GM21576 (cell line): ENCODE data around the gene NANP.
"Not testable (repeated sequence)": the region's sequence is repeated elsewhere in the genome, so short reads cannot be mapped to it uniquely, and the experiment has no call there.

Experiments
- ATAC-seq: cut with Tn5 transposase; IDR thresholded peaks from one replicate; pipeline ENCODE4 v1.9.1; 2021; ENCODE audit warnings: mild to moderate bottlenecking, moderate library complexity; ENCODE audit not compliant: unreplicated experiment

The NANP gene, protein sequence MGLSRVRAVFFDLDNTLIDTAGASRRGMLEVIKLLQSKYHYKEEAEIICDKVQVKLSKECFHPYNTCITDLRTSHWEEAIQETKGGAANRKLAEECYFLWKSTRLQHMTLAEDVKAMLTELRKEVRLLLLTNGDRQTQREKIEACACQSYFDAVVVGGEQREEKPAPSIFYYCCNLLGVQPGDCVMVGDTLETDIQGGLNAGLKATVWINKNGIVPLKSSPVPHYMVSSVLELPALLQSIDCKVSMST

DNA sequence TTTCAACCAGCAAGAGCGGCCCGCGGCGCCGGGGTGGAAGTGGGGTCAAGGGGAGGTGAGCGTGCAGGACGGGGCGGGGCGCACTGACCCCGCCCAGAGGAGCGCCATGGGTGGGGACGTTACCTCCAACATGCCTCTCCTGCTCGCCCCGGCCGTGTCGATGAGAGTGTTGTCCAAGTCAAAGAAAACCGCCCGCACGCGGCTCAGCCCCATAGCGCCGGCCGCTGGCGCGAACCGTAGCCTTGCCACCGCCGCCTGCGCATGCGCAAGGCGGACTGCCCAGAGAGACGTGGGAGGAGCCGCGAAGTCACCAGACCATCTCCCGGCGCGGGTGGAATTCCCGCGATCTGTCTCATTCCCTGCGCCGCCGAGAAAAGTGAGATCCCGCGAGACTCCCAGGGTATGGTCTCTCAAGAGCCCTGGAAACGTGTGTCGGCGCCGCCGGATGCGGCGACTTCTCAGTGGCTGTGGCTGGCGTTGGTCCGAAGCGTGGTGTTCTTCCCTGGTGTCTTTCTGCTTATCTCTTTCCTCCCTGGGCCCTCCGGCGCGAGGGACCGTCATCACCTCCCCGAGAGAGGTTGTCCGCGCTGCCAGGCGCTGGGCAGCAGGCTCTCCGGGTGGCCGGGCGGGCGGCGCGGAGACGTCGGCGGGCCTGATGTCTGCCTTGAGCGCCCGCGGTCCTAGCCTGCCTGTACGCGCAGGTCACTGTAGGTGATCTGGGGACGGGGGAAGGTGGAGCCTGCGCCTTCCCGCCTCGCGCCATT, at the start of gene NANP:
TSS of gene NANP (minus strand) at position 279 of the 764 bp plus-strand sequence. CDS start at position 213, 66 bp downstream.
- peak; percentile 78 for ATAC-seq

DNA sequence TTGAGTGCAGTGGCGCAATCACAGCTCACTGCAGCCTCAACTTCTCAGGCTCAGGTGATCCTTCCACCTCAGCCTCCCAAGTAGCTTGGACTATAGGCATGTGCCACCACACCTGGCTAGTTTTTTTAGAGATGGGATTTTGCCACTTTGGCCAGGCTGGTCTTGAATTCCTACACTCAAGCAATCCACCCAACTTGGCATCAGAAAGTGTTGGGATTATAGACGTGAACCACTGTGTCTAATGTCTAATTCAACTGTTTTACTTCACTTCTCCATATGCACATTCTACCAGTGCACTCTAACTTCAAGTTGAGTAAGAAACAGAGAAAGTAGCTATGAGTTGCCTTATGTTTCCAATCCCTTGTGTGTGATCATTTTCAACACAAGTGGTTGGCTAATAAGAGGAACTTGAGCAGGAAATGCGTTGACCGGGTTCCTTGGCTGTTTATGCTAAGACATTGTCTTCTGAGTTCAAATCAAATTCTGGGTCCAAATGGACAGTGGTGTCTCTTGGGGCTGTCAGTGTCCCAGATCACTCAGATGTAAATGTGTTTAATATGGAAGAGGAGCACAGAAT, 48.9 kb upstream of the NANP start:
- no peak for ATAC-seq

DNA sequence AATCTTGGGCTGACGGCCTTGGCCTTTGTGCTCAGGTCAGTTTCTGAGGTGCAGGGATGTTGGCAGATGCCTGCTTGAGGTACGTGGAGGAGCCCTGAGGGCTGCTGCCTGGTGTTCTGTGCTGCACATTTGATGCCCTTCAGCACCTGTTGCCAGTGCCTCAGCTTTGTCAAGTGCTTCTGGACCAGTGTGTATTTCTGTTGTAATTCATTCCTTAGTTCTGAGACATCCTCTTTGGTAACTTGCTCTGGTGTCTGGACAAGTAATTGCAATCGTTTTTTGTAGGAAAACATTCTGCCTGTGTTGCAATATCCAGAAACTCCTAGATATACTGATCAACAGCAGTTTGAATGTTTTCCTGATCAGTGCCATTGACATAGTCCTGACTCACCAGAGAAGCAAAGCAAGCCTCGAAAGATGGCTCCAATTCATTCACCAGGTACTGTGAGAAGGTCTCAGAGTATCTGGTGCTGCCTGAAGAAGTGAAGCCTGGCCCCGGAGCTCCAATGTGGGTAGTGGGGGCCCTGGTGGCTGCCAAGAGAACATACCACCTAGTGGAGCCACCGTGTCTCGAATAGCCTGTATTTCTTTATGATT, 46.1 kb upstream of the NANP start:
- ATAC-seq = no peak

DNA sequence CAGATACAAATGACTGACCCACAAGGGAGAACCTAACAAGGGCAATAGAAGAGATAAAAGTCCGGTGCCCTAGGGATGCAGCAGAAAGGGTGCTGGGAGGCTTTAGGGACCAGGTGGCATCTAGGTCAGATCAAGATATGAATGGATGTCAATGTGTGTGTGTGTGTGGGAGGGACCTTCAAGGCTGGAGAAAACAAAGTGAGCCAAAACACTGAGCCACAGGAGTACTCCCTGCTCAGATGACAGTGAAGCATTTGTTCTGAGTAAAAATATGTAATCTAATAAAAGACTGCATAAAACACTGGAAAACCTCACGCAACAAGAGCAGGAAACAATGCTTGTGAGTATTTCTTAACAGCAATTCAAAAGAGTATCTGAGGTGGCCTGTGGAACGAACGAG, 44.6 kb upstream of the NANP start:
- ATAC-seq = no peak

DNA sequence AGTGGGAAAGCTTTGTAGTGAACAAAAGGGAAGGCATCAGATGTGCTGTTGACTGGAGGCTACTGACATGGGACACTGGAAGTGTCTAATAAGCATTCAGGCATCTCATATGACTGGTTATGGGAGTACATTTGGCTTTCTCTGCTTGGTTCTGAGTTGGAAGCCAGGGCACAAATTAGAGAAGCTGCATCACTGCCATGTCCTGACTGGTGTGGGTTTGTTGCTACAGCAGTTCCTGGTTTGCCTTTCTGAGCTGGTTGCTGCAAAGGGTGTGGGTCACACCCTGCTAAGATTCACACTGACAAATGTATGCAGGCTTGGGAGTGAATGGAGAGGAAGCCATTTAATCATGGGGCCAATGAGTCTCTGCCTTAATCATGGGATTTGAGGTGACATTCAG, 36.2 kb upstream of the NANP start:
- ATAC-seq = no peak

DNA sequence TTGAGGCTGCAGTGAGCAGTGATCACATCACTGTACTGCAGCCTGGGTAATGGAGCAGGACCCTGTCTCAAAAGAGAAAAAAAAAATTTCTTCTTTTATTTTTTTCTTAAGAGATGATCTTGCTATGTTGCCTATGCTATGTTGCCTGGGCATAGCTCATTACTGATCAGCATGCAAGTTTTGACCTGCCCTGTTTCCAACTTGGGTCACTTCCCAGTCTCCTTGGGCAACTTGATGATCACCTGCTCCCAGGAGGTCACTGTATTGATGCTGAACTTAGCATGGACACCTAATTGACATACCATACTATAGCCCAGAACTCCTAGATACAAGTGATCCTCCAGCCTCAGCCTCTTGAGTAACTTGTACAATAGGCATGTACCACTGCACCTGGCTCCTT, 30.7 kb upstream of the NANP start:
- no peak for ATAC-seq

DNA sequence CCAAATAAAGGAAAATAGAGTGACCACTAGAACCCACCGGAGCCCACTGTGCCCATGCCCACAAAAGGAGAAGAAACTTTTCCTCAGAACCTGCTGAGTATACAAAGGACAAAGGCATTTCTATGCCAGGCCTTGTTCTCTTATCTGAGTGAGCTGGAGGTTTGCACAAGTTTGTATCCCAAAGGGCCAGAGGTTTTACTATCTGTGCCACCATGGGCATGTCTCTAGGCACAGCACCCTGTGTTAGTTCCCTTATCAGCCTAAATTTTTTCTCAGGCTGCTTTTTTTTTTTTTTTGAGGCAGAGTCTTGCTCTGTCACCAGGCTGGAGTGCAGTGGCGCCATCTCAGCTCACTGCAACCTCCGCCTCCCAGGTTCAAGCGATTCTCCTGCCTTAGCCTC, 29.1 kb upstream of the NANP start:
- ATAC-seq = not testable (repeated sequence)

DNA sequence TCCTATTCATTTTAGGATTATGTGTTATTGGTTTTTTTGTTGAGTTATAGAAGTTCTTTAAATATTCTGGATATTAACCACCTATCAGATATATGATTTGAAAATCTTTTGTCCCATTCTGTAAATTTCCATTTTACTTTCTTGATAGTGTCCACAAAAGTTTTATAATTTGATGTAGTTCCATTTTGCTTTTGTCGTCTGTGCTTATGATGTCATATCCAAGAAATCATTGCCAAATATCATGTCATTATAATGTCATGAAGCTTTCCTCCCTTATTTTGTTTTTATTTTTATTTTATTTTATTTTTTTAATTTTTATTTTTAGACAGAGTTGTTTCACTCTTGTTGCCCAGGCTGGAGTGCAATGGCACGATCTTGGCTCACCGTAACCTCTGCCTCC, 21.0 kb upstream of the NANP start:
- ATAC-seq = no peak

DNA sequence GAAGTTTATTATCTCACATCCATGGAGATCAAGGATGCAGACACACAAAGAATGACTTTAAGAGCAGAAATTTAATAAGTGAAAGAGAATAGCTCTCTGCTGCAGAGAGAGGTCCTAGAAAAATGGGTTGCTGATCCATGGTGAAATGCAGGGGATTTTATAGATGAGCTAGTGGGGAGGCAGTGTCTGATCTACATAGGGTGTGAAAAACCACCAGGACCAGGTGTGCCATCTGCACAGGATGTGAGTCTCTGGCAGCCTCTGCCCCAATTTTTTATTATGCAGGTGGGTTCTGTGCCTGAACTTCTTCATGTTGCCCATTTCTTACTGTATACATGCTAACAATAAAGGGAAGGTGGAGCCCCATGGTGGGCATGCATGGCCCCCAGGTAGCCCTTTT, 19.9 kb upstream of the NANP start:
- ATAC-seq = no peak

DNA sequence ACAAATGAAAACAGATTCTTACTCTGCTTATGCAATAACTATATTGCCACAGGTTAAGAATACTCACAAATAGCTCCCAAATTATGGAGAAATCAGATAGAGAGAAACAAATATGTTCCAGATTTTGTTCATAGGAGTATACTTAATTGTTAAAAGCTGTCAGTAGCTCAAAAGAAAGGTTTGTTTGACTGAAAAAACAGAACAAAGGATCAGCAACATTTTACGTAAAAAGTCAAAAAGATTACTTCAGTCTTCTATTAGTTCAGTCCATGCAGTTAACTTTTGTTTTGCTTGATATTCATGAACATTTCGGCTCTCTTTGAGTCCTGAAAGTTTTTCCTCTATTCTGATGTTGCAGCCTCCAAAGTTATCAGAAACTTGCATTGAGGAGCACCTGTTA, 13.4 kb upstream of the NANP start:
- ATAC-seq = no peak

DNA sequence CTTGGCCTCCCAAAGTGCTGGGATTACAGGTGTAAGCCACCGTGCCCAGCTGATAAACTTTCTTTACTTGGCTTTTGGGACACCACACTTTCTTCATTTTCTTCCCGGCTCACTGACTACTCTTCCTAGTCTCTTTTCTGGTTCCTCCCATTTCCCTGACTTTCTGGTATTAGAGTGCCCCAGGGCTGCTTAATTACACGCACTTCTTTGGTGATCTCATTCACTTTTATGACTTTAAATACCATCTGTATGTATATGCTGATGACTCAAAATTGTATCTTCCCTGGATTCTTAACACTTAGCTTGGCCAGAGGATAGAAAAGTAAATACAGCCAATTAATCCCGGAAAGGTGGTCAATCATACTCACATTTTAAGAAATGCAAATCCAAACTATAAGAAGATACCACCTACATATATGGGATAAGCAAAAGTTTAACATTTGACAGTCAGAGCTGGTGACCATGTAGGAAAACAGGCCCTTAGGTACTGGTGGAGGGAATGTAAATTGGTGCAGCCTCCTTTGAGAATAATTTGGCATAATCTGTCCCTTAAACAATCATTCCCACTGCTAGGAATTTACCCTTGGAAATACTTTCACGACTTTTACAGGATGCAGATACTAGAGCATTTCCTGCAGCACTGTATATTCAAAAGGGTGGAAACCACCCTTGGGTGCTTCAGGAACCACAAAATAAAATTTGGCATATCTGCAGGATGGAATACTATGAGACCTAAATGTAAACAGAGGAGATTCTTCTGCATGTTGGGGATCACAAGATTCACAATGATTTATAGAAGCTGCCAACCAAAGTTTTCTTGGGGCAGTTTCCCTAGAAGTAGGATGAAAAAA, 9.4 kb upstream of the NANP start:
- no peak for ATAC-seq

DNA sequence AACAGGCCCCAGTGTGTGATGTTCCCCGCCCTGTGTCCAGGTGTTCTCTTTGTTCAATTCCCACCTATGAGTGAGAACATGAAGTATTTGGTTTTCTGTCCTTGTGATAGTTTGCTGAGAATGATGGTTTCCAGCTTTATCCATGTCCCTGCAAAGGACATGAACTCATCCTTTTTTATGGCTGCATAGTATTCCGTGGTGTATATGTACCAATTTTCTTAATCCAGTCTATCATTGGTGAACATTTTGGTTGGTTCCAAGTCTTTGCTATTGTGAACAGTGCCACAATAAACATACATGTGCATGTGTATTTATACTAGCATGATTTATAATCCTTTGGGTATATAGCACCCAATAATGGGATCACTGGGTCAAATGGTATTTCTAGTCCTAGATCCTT, 6.8 kb upstream of the NANP start:
- ATAC-seq = not testable (repeated sequence)

DNA sequence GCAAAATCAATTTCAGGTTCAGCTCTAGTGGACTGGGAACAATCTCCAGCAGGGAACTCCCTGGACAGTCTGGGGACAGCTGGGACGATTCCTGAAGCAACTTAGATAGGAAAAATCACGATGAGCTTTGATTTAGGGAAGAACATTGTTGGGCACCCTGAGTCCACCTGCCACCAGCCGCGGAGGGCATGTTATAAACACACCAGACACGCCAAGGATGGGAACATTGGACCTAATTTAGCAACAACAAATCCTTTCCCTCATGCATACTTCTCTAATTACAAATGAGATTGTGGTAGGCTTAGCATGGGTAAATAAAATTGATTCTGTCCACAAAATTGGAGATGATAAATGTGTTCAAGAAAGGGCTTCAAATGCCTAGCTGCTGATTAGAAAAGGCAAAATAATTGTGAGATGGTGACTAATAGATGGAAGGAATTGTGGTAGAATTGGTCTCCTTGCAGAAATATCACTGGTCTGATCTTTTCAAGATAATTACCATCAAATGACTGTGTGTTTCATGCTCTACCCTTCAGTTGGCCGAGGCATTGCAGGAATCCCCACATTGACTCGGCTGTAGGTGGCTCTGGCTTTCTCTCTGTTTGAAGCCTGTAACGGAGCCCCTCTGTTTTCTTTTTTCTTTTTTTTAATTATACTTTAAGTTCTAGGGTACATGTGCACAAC, 6.1 kb upstream of the NANP start:
- ATAC-seq = no peak

DNA sequence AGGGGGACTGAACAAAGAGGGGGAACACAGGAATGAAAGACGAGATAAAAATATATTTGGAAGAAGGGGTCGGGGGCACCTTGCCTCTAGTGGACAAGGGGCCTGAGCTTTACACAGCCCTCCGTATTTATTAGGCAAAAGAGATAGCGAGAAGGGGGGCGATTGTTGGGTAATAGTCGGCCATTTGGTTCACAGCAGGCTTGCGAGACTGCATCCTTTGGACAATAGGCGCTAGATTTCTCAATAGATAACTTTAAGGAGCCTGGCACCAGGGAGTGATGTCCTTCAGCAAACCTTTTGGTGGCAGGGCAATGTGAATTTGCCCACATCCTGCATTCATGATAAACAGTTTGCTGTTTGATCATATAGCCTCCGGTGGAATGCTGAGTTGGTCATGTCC, 3.0 kb upstream of the NANP start:
- no peak for ATAC-seq

DNA sequence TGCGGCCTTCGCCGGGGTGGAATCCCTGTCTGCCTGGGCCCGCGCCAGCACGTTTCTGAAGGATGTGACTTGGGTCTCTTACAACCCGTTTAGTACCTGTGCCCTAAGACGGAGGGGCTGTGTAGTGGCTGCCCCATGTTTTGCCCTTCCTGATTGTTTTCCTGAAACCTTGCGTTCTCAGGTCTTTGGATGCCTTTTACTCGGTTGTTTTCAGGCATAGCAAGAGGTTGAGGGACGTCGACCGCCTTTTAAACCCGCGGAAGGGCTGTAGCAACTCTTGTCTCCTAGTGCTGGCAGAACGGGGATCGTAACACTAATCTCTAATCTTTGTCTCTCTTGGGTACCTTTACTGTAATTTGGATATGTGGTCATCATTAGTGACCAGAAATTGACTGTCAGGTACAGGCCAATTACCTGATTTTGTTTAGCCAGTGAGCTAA, 706 bp upstream of the NANP start:
- ATAC-seq = no peak

DNA sequence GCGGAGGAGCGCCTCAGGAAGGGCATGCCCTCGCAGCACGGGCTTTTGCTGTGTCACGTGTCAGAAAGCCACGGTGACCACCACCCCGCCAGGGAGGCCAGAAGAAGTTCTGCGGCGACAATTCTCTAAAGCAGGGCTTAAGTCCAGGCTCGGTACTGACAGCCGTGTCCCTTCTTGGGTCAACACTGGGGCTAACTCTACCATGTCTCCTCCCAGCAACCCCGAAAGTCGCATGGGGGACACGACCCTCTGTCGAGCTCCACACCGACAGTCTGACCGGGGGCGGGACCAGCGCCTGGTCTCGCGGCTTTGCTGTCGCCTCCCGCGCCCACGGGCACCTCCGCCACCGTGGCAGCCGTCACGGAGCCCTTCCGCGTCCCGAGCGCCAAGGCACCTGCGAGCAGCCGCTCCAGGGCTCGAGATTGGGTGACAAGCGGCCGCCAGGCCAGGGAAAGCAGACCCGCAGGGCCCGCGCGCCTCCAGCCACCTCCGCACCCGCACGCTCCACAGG, 534 bp downstream of the NANP start:
- ATAC-seq = peak; percentile 18

DNA sequence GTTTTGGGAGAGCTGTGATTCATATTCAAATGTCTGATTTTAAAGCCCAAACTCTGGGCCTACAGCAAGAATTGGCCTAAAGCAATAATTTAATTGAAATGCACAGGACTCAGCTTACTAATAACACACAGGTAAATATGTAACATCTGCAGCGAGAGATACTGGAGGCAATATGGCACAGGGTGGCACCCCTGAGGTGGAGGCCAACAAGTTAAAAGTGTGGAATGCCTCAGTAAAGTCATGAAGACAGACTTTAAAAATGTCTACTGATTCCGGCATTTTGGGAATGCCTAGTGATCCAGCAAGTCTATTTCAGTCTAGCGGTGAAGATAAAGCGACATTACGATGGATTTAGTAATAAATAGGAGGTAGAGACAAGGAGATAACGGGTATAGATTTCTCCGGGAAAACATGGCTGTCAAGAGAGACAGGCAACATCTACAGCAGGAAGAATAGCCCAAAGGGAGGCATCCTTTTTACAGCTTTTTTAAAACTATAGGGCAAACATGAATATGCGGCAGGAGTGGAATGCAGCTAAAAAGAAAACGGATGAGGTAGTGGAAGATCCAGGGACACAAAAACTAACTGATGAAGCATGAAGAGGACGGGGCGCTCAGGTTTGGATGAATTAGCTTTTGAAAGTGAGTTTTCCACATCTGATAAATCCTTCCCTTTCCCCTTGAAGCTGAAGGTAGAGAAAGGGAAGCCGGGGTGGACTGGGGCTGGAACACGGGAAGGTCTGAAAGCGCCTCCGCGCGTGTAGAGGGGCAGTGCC, 1.2 kb downstream of the NANP start:
- ATAC-seq = no peak

DNA sequence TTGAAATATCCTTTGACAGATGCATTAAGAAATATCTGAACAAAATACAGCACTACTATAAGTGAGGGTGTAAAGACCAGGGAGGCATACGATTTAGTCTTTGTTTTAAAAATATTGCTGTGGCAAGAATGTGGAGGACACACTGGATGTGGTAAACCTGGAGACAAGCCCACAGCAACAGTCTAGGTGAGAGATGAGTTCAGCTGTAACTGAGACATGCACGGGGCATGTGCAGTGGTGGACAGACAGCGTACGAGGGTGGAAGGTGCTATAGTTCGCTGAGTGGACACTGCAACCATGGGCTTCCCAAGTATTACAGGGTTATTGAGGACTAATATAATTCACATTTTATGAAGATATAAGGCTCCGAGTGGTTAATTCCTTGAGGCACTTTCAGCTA, 1.8 kb downstream of the NANP start:
- ATAC-seq = no peak

DNA sequence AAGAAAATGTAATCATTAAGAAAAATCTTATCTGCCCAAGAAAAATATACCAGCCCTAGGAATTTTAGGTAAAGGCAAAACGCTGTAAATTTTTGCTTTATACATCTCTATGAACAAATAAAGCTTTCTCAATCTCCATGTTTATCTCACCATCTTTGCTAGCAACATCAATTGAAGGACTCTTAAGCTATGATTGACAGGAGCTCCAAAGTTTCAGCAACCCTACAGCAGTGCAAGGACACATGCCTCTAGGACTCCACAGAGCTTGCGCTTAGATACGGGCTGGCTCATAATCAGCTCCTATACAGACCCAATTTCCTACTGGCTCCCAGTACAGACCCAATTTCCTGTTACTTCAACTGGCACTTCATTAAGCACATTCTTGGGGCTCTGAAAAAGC, 4.3 kb downstream of the NANP start:
- no peak for ATAC-seq
